Keratinocyte (primary cell): ENCODE results near the gene DCBLD2. TPM values are rescaled to one million over a fixed set of nuclear protein-coding genes. Genes with fewer than 3 reads are reported as not detected.

Source experiments
- DNase-seq: peaks from one replicate; pipeline ENCODE4 v3.0.0-alpha.2; 2011; ENCODE audit warnings: low read depth, missing footprints, low spot score
- FAIRE-seq: peaks from 2 replicates; lab custom pipeline; 2011; peaks lifted over from hg19 to GRCh38; lab: Jason Lieb, UNC
- H2AFZ ChIP-seq: 2 replicates; pipeline ENCODE4 v1.6.0; 2012; ENCODE audit warnings: low read length, control low read depth, inconsistent platforms; ENCODE audit not compliant: control insufficient read depth
- H3K27ac ChIP-seq: 2 replicates; pipeline ENCODE4 v1.5.1; 2011; ENCODE audit warnings: low read length; ENCODE audit not compliant: control insufficient read depth, insufficient read depth
- H3K27me3 ChIP-seq: 3 replicates; pipeline ENCODE4 v1.6.0; 2011; ENCODE audit warnings: low read length; ENCODE audit not compliant: control insufficient read depth, insufficient read depth; ENCODE audit errors: extremely low read depth
- H3K36me3 ChIP-seq, 2 experiments: 2 replicates in 1 of 2; 3 replicates in 1 of 2; pipeline ENCODE4 v1.5.1; 2011; ENCODE audit warnings: low read length in 2 of 2, mild to moderate bottlenecking in 1 of 2; ENCODE audit not compliant: control insufficient read depth in 2 of 2, insufficient read depth in 2 of 2; ENCODE audit errors: extremely low read depth in 1 of 2
- H3K4me1 ChIP-seq: 3 replicates; pipeline ENCODE4 v1.5.1; 2011; ENCODE audit warnings: low read length; ENCODE audit not compliant: control insufficient read depth, insufficient read depth; ENCODE audit errors: extremely low read depth
- H3K4me2 ChIP-seq: 3 replicates; pipeline ENCODE4 v1.6.0; 2011; ENCODE audit warnings: low read depth, low read length; ENCODE audit not compliant: control insufficient read depth, insufficient read depth; ENCODE audit errors: extremely low read depth
- H3K4me3 ChIP-seq, 3 experiments: fragments of 200-600 bp in 1 of 3; sonication (generic) in 1 of 3; 2 replicates in 2 of 3; 3 replicates in 1 of 3; pipeline ENCODE4 v1.5.1; 2011 to 2016; ENCODE audit warnings: low read length in 3 of 3, mild to moderate bottlenecking in 3 of 3, control low read depth in 2 of 3, inconsistent platforms in 1 of 3, low read depth in 1 of 3, mixed read lengths in 1 of 3, mixed run types in 1 of 3, moderate library complexity in 1 of 3; ENCODE audit not compliant: control insufficient read depth in 2 of 3, insufficient read depth in 2 of 3; ENCODE audit errors: extremely low read depth in 1 of 3
- H3K79me2 ChIP-seq: 2 replicates; pipeline ENCODE4 v1.6.0; 2012; ENCODE audit warnings: low read length; ENCODE audit not compliant: control insufficient read depth, insufficient read depth
- H3K9ac ChIP-seq: 3 replicates; pipeline ENCODE4 v1.6.0; 2011; ENCODE audit warnings: low read length; ENCODE audit not compliant: control insufficient read depth, insufficient read depth; ENCODE audit errors: extremely low read depth
- H3K9me1 ChIP-seq: 3 replicates; pipeline ENCODE4 v1.6.0; 2011; ENCODE audit warnings: low read length; ENCODE audit not compliant: control insufficient read depth, insufficient read depth; ENCODE audit errors: extremely low read depth
- H3K9me3 ChIP-seq: 2 replicates; pipeline ENCODE4 v1.5.1; 2012; ENCODE audit warnings: low read depth, low read length; ENCODE audit not compliant: control insufficient read depth
- H4K20me1 ChIP-seq: 3 replicates; pipeline ENCODE4 v1.6.0; 2011; ENCODE audit warnings: low read length; ENCODE audit not compliant: control insufficient read depth, insufficient read depth; ENCODE audit errors: extremely low read depth
- EZH2 ChIP-seq: IDR thresholded peaks from one replicate; pipeline ENCODE4 v1.6.1; 2012; ENCODE audit warnings: inconsistent platforms, mild to moderate bottlenecking, low read length, moderate library complexity
- dilution Hi-C: fragments of 300-500 bp; cut with MboI; formaldehyde crosslinking; loops from one replicate; pipeline ENCODE4 v1.7.0; 2020; ENCODE audit warnings: low sequenced_read_pairs; ENCODE audit not compliant: extremely low pct_ligation_motif_present
- polyA plus RNA-seq, 5 experiments: library from polyadenylated mRNA; depleted of rRNA in 3 of 5; stranded (reverse) in 3 of 5; stranded (forward) in 1 of 5; unstranded in 1 of 5; fragments of >200 nt; gene quantifications; 1 replicate in 1 of 5; 2 replicates in 3 of 5; 3 replicates in 1 of 5; pipeline versions ENCODE4 v1.2.1 to v1.2.3, GENCODE V29; 2011 to 2012; ENCODE audit warnings: missing spikeins in 2 of 5, low read depth in 1 of 5, low replicate concordance in 1 of 5
- TF ChIP-seq, protein P1 (sequence below), 3 experiments: IDR thresholded peaks in 1 of 3; conservative IDR thresholded peaks in 1 of 3; optimal IDR thresholded peaks in 1 of 3; 2 replicates in 2 of 3; 3 replicates in 1 of 3; pipeline versions ENCODE3 to v1.5.1; 2011; ENCODE audit warnings: low read length in 3 of 3, mild to moderate bottlenecking in 3 of 3, moderate library complexity in 2 of 3, control low read depth in 1 of 3, inconsistent platforms in 1 of 3; ENCODE audit not compliant: insufficient read depth in 2 of 3; ENCODE audit errors: extremely low read depth in 1 of 3

The DCBLD2 gene
- polyA plus RNA-seq, 1 donor (not counting 4 experiments of a cell fraction or from before 2014, with no cell fraction given), result 465 TPM

GRCh38 chr3:98856724-98857123 is 44.8 kb downstream of the DCBLD2 start:
- peaks cover 15% of the 10 kb centered on the region for H3K4me1 ChIP-seq
- H3K79me2 ChIP-seq, result peaks cover 94% of the 10 kb centered on the region
- DNase-seq (no peak), FAIRE-seq (no peak)
- peaks cover 45% of the 10 kb centered on the region for H4K20me1 ChIP-seq
- no peaks in the 10 kb centered on the region for H3K27me3 ChIP-seq
- no peaks in the 10 kb centered on the region for H3K9me3 ChIP-seq
- H3K4me3 ChIP-seq, result no peak overlapping the region
- TF ChIP-seq, protein P1, sequence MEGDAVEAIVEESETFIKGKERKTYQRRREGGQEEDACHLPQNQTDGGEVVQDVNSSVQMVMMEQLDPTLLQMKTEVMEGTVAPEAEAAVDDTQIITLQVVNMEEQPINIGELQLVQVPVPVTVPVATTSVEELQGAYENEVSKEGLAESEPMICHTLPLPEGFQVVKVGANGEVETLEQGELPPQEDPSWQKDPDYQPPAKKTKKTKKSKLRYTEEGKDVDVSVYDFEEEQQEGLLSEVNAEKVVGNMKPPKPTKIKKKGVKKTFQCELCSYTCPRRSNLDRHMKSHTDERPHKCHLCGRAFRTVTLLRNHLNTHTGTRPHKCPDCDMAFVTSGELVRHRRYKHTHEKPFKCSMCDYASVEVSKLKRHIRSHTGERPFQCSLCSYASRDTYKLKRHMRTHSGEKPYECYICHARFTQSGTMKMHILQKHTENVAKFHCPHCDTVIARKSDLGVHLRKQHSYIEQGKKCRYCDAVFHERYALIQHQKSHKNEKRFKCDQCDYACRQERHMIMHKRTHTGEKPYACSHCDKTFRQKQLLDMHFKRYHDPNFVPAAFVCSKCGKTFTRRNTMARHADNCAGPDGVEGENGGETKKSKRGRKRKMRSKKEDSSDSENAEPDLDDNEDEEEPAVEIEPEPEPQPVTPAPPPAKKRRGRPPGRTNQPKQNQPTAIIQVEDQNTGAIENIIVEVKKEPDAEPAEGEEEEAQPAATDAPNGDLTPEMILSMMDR (optimal IDR thresholded peaks at IDR 0.05 in 1 of 3, IDR thresholded peaks at IDR 0.05 in 1 of 3, conservative IDR thresholded peaks at IDR 0.05 in 1 of 3; ENCODE audit: extremely low read depth in 1 of 3, insufficient read depth in 2 of 3, low read length in 3 of 3), result no peak
- TF ChIP-seq EZH2, result no peak
- no peak overlapping the region for H3K27ac ChIP-seq
- H3K9ac ChIP-seq, result no peak overlapping the region
- no peak overlapping the region for H2AFZ ChIP-seq
- H3K9me1 ChIP-seq, result peaks cover 8% of the 10 kb centered on the region
- peaks cover 3 to 23% of the 10 kb centered on the region in 2 experiments for H3K36me3 ChIP-seq
- no peak overlapping the region for H3K4me2 ChIP-seq
- dilution Hi-C loops, result no loop called here

- Histone ChIP-seq H3K36me3 (peaks cover 3 to 23% of the 10 kb centered on the region in 2 experiments), H3K79me2 (peaks cover 98% of the 10 kb centered on the region), H3K27me3 (no peaks in the 10 kb centered on the region), H3K9ac (no peak overlapping the region), H3K9me3 (no peaks in the 10 kb centered on the region), H3K27ac (no peak overlapping the region), H2AFZ (no peak overlapping the region), H4K20me1 (peaks cover 45% of the 10 kb centered on the region), H3K4me2 (no peak overlapping the region), H3K4me3 (no peak overlapping the region), H3K4me1 (peaks cover 15% of the 10 kb centered on the region), H3K9me1 (peaks cover 8% of the 10 kb centered on the region)
- DNase-seq (no peak), FAIRE-seq (peak; percentile 69)
- dilution Hi-C loops, result no loop called here
- TF ChIP-seq, protein P1 (optimal IDR thresholded peaks at IDR 0.05 in 1 of 3, IDR thresholded peaks at IDR 0.05 in 1 of 3, conservative IDR thresholded peaks at IDR 0.05 in 1 of 3; ENCODE audit: extremely low read depth in 1 of 3, insufficient read depth in 2 of 3, low read length in 3 of 3), result no peak
- TF ChIP-seq EZH2, result no peak
Measured at GRCh38 chr3:98855806-98856400, 45.6 kb downstream of the DCBLD2 start.
